ENCODE results near the gene KATNB1. TPM values are rescaled to one million over a fixed set of nuclear protein-coding genes. Genes with fewer than 3 reads are reported as not detected.
"Not testable (repeated sequence)": the region's sequence is repeated elsewhere in the genome, so short reads cannot be mapped to it uniquely, and the experiment has no call there.

KATNB1 gene
- total and polyA plus RNA-seq, 2 experiments from 2014 or later: 46.4 to 49.4 TPM

DNA sequence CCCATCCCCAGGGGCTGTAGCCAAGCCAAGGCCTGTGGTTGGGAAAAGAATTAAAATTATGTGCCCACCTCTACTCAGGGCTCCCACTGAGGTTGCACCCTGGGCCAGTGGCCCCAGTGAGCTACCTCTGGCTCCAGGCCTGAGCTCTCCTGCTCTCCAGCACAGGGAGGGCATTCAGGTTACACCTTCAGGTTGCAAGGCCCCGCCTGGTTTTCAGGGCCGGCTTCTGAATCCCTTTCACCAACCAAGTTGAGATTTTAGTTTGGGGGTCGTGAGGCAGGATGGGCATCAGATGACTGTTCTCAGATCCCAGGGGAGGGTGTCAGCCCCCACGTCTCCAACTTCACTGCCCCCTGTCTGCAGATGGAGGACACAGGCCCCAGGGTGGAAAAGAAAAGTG, 8.0 kb upstream of the KATNB1 start:
- Histone ChIP-seq H3K9me3 (ENCODE audit: low read depth) (no peaks in the 10 kb centered on the region), H3K36me3 (no peaks in the 10 kb centered on the region), H3K27me3 (no peaks in the 10 kb centered on the region), H3K27ac (no peak overlapping the region), H3K4me3 (no peak overlapping the region), H3K4me1 (ENCODE audit: low read depth) (no peaks in the 10 kb centered on the region)
- no peak for DNase-seq (ENCODE audit: low read depth in 1 of 2, low spot score in 1 of 2)
- TF ChIP-seq, protein P1, sequence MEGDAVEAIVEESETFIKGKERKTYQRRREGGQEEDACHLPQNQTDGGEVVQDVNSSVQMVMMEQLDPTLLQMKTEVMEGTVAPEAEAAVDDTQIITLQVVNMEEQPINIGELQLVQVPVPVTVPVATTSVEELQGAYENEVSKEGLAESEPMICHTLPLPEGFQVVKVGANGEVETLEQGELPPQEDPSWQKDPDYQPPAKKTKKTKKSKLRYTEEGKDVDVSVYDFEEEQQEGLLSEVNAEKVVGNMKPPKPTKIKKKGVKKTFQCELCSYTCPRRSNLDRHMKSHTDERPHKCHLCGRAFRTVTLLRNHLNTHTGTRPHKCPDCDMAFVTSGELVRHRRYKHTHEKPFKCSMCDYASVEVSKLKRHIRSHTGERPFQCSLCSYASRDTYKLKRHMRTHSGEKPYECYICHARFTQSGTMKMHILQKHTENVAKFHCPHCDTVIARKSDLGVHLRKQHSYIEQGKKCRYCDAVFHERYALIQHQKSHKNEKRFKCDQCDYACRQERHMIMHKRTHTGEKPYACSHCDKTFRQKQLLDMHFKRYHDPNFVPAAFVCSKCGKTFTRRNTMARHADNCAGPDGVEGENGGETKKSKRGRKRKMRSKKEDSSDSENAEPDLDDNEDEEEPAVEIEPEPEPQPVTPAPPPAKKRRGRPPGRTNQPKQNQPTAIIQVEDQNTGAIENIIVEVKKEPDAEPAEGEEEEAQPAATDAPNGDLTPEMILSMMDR (IDR thresholded peaks at IDR 0.05; ENCODE audit: low read depth, low read length): no peak

DNA sequence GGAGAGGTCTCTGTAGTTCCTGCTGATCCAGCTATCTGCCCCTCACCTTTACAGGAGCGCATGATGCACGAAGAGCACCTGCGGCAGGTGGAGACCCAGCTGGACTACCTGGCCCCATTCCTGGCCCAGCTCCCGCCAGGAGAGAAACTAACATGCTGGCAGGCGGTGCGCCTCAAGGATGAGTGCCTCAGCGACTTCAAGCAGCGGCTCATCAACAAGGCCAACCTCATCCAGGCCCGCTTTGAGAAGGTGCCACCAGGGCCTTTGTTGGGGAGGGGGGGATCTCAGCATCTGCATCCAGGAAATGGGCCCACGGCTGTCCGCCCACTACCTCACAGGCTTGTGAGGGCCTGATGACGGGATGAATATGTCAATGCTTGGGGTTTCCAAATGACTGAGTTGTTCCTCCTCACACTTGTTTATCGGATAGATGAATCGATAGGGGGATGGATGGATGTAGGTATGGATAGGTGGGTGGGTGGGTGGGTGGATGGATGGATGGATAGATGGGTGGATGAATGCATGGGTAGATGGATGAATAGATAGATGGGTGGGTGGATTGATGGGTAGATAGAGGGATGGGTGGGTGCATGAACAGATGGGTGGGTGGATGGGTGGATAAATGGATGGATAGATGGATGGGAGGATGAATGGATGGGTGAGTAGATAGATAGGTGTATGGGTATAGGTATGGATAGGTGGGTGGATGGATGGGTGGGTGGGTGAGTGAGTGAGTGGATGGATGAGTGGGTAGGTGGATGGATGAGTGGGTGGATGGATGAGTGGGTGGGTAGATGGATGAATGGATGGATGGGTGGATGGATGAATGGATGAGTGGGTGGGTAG, 7.0 kb upstream of the KATNB1 start:
- no peaks in the 10 kb centered on the region for H3K4me1 ChIP-seq (ENCODE audit: low read depth)
- H3K36me3 ChIP-seq: no peaks in the 10 kb centered on the region
- no peaks in the 10 kb centered on the region for H3K9me3 ChIP-seq (ENCODE audit: low read depth)
- DNase-seq (ENCODE audit: low read depth in 1 of 2, low spot score in 1 of 2): no peak
- H3K4me3 ChIP-seq: no peak overlapping the region
- H3K27me3 ChIP-seq: no peaks in the 10 kb centered on the region
- no peak overlapping the region for H3K27ac ChIP-seq
- TF ChIP-seq, protein P1 (IDR thresholded peaks at IDR 0.05; ENCODE audit: low read depth, low read length): no peak

DNA sequence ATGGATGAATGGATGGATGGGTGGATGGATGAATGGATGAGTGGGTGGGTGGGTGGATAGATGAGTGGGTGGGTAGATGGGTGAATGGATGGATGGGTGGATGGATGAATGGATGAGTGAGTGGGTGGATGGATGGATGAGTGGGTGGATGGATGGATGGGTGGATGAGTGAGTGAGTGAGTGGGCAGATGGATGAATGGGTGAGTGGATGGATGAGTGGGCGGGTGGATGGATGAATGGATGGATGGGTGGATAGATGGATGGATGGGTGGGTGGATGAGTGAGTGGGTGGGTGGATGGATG, 6.4 kb upstream of the KATNB1 start:
- no peaks in the 10 kb centered on the region for H3K27me3 ChIP-seq
- no peaks in the 10 kb centered on the region for H3K9me3 ChIP-seq (ENCODE audit: low read depth)
- H3K4me1 ChIP-seq (ENCODE audit: low read depth): no peaks in the 10 kb centered on the region
- TF ChIP-seq, protein P1 (IDR thresholded peaks at IDR 0.05; ENCODE audit: low read depth, low read length): no peak
- H3K4me3 ChIP-seq: no peak overlapping the region
- H3K36me3 ChIP-seq: no peaks in the 10 kb centered on the region
- no peak for DNase-seq (ENCODE audit: low read depth in 1 of 2, low spot score in 1 of 2)
- no peak overlapping the region for H3K27ac ChIP-seq

DNA sequence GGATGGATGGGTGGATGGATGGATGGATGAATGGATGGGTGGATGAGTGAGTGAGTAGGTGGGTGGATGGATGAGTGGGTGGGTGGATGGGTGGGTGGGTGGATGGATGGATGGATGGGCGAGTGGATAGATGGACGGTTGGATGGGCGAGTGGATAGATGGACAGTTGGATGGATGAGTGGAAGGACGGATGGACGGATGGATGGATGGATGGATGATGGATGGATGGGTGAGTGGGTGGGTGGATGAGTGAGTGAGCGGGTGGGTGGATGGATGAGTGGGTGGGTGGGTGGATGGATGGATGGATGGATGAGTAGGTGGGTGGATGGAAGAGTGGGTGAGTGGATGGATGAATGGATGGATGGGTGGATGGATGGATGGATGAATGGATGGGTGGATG, 5.7 kb upstream of the KATNB1 start:
- not testable (repeated sequence) for H3K4me1 ChIP-seq (ENCODE audit: low read depth); H3K27ac ChIP-seq; DNase-seq (ENCODE audit: low read depth in 1 of 2, low spot score in 1 of 2); H3K4me3 ChIP-seq; H3K36me3 ChIP-seq; H3K9me3 ChIP-seq (ENCODE audit: low read depth); H3K27me3 ChIP-seq

DNA sequence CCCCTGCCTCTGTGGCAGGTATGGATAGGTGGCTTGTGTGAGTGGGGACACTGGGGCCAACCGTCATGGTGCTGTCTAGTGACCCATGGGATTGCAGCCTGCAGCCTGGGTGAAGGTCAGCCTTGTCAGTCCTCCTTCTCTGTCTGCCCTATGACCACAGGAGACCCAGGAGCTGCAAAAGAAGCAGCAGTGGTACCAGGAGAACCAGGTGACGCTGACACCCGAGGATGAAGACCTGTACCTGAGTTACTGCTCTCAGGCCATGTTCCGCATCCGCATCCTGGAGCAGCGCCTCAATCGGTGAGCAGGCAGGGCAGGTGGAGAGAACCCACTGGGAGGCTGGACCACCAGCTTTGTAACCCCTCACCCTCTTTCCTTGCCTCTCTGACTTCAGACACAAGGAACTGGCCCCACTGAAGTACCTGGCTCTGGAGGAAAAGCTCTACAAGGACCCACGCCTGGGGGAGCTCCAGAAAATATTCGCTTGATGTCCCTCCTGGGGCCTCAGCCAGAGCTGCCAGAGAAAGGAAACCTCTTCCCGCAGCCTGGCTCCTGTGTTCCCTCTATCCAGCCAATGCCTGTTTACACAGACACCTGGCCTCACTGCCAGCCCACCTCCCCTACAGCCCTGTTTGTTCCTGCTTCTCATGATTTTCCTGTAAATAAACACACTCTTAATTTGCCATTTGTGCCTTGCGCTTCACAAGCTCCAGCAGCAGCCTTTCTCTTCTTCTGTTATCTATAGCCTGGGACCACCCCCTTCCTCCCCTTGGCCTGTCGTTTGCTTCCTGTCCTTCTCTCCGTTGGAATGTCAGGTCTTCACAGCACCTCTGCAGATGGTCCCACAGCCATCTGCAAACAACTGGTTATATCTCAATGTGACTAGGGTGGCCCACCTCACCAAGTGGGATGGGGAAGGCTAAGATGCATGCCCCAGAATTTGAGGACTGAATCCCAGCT, 4.5 kb upstream of the KATNB1 start:
- H3K27me3 ChIP-seq: no peaks in the 10 kb centered on the region
- TF ChIP-seq, protein P1 (IDR thresholded peaks at IDR 0.05; ENCODE audit: low read depth, low read length): no peak
- no peaks in the 10 kb centered on the region for H3K9me3 ChIP-seq (ENCODE audit: low read depth)
- H3K36me3 ChIP-seq: no peaks in the 10 kb centered on the region
- no peak overlapping the region for H3K4me3 ChIP-seq
- H3K4me1 ChIP-seq (ENCODE audit: low read depth): no peaks in the 10 kb centered on the region
- no peak overlapping the region for H3K27ac ChIP-seq
- DNase-seq (ENCODE audit: low read depth in 1 of 2, low spot score in 1 of 2): no peak

DNA sequence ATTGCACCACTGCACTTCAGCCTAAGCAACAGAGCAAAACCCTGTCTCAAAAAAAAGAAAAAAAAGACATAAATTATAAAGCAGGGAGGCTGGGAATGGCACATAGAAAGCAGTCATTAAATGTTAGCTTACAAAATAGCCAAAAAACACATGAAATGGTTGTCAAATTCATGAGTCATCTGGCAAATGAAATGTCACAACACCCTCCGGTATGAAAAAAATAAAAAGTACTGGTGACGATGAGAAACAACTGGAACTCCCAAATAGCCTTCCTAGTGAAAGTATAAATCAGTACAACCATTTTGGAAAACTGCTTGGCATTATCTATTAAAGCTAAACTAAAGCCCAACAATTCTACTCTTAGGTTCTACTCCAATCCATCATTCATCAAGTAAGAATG, 3.5 kb upstream of the KATNB1 start:
- Histone ChIP-seq H3K27ac (no peak overlapping the region), H3K4me3 (no peak overlapping the region), H3K36me3 (no peaks in the 10 kb centered on the region), H3K9me3 (ENCODE audit: low read depth) (no peaks in the 10 kb centered on the region), H3K4me1 (ENCODE audit: low read depth) (peaks cover 6% of the 10 kb centered on the region), H3K27me3 (no peaks in the 10 kb centered on the region)
- TF ChIP-seq, protein P1 (IDR thresholded peaks at IDR 0.05; ENCODE audit: low read depth, low read length): no peak
- DNase-seq (ENCODE audit: low read depth in 1 of 2, low spot score in 1 of 2): peak in 1 of 2 donors; percentile 69
